Fibroblast of skin of back (primary cell): ENCODE results near the gene BACE2.

Source experiments
- DNase-seq: peaks from one replicate; pipeline ENCODE4 v3.0.0-alpha.2; 2013

Gene BACE2

GRCh38 chr21:41216486-41216885 lies 48.5 kb downstream of the BACE2 start:
- DNase-seq, result no peak

GRCh38 chr21:41217671-41218385 lies 49.9 kb downstream of the BACE2 start:
- DNase-seq, result peak; percentile 68

GRCh38 chr21:41219498-41220207 lies 51.7 kb downstream of the BACE2 start:
- DNase-seq, result no peak

GRCh38 chr21:41220208-41220733 lies 52.3 kb downstream of the BACE2 start:
- DNase-seq, result no peak

- DNase-seq, result peak; percentile 2
Measured at GRCh38 chr21:41222247-41223068, 54.5 kb downstream of the BACE2 start.

- DNase-seq, result no peak
Measured at GRCh38 chr21:41226853-41227252, 58.9 kb downstream of the BACE2 start.

- no peak for DNase-seq
Measured at GRCh38 chr21:41227357-41228005, 59.5 kb downstream of the BACE2 start.

- no peak for DNase-seq
Measured at GRCh38 chr21:41228006-41228370, 60.0 kb downstream of the BACE2 start.

- DNase-seq, result no peak
Measured at GRCh38 chr21:41228492-41228891, 60.5 kb downstream of the BACE2 start.

GRCh38 chr21:41228958-41229357 lies 61.0 kb downstream of the BACE2 start:
- DNase-seq, result no peak

GRCh38 chr21:41229509-41230248 lies 61.7 kb downstream of the BACE2 start:
- DNase-seq, result no peak

GRCh38 chr21:41230497-41230896 lies 62.5 kb downstream of the BACE2 start:
- no peak for DNase-seq

GRCh38 chr21:41231060-41231459 lies 63.1 kb downstream of the BACE2 start:
- no peak for DNase-seq

- DNase-seq, result no peak
Measured at GRCh38 chr21:41232013-41232412, 64.1 kb downstream of the BACE2 start.

GRCh38 chr21:41233916-41234315 lies 66.0 kb downstream of the BACE2 start:
- DNase-seq, result no peak

- DNase-seq, result no peak
Measured at GRCh38 chr21:41234569-41234968, 66.6 kb downstream of the BACE2 start.

GRCh38 chr21:41235201-41235600 lies 67.2 kb downstream of the BACE2 start:
- no peak for DNase-seq

GRCh38 chr21:41236352-41236973 lies 68.5 kb downstream of the BACE2 start:
- DNase-seq, result no peak

GRCh38 chr21:41238081-41238796 lies 70.3 kb downstream of the BACE2 start:
- DNase-seq, result peak; percentile 34

GRCh38 chr21:41240040-41240439 lies 72.1 kb downstream of the BACE2 start:
- no peak for DNase-seq

GRCh38 chr21:41241341-41241740 lies 73.4 kb downstream of the BACE2 start:
- DNase-seq, result no peak
